GM21529 (cell line): ENCODE data around the gene KRT82.
"Not testable (repeated sequence)": the region's sequence is repeated elsewhere in the genome, so short reads cannot be mapped to it uniquely, and the experiment has no call there.

Experiments
- ATAC-seq: cut with Tn5 transposase; IDR thresholded peaks from one replicate; pipeline ENCODE4 v1.9.1; 2021; ENCODE audit not compliant: unreplicated experiment

The KRT82 gene

DNA sequence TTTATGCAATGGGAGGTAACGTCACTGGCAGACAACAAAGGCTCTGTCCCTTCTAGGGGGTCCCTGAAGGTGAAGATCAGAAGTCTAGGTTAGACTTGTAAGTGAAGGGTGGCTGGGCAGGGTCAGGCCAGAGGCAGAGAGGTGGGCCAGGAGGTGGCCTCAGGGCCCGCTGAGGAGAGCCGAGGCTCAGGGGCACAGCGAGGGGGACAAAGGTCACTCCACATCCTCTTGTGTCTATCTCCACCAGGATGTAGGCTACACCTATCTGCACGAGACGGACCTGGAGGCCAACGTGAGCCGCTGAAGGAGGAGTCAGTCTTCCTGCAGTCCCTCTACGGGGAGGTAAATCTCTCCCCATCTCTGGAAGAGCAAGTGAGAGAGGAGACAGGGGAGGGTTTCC, 59.1 kb downstream of the KRT82 start:
- no peak for ATAC-seq

DNA sequence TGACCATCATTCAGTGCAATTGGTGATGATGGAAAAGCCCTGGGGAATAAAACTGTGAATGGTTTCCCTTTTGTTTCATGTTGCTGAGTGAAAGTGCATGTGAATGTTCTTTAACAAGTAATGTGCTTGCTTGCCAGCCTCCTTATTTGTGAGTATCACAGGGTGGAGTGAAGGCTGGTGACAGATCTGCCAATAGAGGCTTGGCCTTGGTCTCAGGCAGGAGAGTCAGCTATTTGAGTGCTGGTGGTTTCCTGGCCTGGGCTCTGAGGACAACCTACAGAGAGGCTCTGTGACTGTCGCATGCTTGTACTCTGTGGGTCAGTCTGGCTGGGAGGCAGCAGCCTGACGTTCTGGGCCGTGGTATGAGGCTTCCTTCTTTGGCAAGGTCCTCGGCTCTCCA, 59.5 kb downstream of the KRT82 start:
- no peak for ATAC-seq

- ATAC-seq = not testable (repeated sequence)
Measured at GRCh38 chr12:52345041-52345440, 61.1 kb downstream of the KRT82 start.

DNA sequence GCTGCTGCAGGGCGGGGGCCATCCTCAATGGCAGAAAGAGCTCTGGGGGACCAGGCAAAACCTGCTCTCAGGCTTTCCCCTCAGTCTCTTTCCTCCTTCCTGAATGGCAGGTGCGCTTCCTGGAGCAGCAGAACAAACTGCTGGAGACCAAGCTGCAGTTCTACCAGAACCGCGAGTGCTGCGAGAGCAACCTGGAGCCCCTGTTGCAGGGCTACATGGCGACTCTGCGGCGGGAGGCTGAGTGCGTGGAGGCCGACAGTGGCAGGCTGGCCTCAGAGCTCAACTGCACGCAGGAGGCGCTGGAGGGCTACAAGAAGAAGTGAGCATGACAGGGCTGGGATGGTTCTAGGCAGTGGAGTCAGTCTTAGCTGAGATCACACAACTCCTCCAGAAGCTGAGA, 62.0 kb downstream of the KRT82 start:
- ATAC-seq = no peak
